Uterus (tissue), 4 donors: ENCODE measurements around the gene VMP1. TPM values are rescaled to one million over a fixed set of nuclear protein-coding genes. Genes with fewer than 3 reads are reported as not detected.
"Not testable (repeated sequence)": the region's sequence is repeated elsewhere in the genome, so short reads cannot be mapped to it uniquely, and the experiment has no call there.

Source experiments
- DNase-seq, 2 donors: peaks; one replicate each; pipeline ENCODE4 v3.0.0-alpha.2; 2019 to 2020
- H3K27ac ChIP-seq, 2 donors: fragments of 200-600 bp; sonication (generic); 1 replicate in 1 of 2; 2 replicates in 1 of 2; pipeline ENCODE4 v1.5.1; 2016 to 2018
- H3K27me3 ChIP-seq, 2 donors: fragments of 200-600 bp; sonication (generic); one replicate each; pipeline ENCODE4 v1.5.1; 2018 to 2019; ENCODE audit warnings: control low read depth in 1 of 2
- H3K36me3 ChIP-seq, 2 donors: fragments of 200-600 bp; sonication (generic); one replicate each; pipeline ENCODE4 v1.5.1; 2019; ENCODE audit warnings: control low read depth in 1 of 2
- H3K4me1 ChIP-seq, 2 donors: fragments of 200-600 bp; sonication (generic); one replicate each; pipeline ENCODE4 v1.5.1; 2018 to 2019; ENCODE audit warnings: control low read depth in 1 of 2
- H3K4me3 ChIP-seq, 2 donors: fragments of 200-600 bp; sonication (generic); 1 replicate in 1 of 2; 2 replicates in 1 of 2; pipeline ENCODE4 v1.5.1; 2018 to 2019; ENCODE audit warnings: mild to moderate bottlenecking in 1 of 2
- H3K9me3 ChIP-seq, 2 donors: fragments of 200-600 bp; sonication (generic); one replicate each; pipeline ENCODE4 v1.5.1; 2019; ENCODE audit warnings: control low read depth in 1 of 2
- POLR2A ChIP-seq, 2 donors: fragments of 450-650 bp; IDR thresholded peaks; one replicate each; pipeline ENCODE4 v1.6.1; 2016; ENCODE audit warnings: antibody characterized with exemption in 2 of 2, mild to moderate bottlenecking in 1 of 2, moderate library complexity in 1 of 2
- intact Hi-C: fragments of 100-400 bp; cut with DNase I; formaldehyde crosslinking; loops from one replicate; pipeline ENCODE4 v1.15.1; 2023; ENCODE audit warnings: low total_unique reads
- total RNA-seq, 4 donors: library from RNA; depleted of rRNA in 3 of 4; stranded (reverse); fragments of >200 nt in 3 of 4; gene quantifications; one replicate each; pipeline versions ENCODE4 v1.1.0 to v1.2.4, GENCODE V29; 2014 to 2023
- TF ChIP-seq, protein P1 (sequence below), 4 experiments: fragments of 200-600 bp in 2 of 4; fragments of 450-650 bp in 2 of 4; sonication (generic) in 2 of 4; IDR thresholded peaks; one replicate each; pipeline ENCODE4 v1.5.1; 2016 to 2019; ENCODE audit warnings: antibody characterized with exemption in 4 of 4, mild to moderate bottlenecking in 2 of 4, moderate library complexity in 1 of 4
- donor health status: DM: yes; HTN: yes; CAD: no.

VMP1 gene
- total RNA-seq, 4 donors from 2014 or later, result 92.7 to 251 (median 150) TPM

DNA sequence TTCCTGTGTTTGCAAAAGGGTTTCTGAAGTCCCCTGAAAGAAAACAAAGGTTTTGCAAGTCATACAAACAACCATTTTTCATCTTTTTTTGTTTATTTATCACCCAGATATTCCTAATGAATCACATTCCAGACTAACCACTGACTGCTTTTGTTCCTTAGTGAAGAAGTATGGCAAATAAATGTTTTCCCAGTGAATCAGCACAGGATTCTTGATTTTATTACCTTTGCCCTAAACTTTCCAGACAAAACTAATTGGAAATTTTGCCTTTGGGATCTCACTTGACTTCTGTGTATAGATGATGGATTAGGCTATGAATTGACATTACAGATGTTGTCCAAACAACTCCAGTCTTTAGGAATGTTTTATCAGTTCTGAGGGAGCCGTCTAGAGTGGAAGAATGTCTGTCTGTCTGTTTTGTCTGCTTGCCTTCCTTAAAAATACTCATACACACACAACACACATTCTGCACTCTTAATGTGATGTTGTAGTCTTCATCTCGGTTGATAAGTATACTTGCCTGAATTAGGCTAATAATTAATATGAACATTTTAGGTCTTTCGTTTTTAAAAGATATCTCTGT is 48.9 kb downstream of the VMP1 start:
- H3K4me1 ChIP-seq, result no peaks in the 10 kb centered on the region
- intact Hi-C loops, result loop anchor here (10.0 kb wide), 1 partner anchor 78 kb away; no protein-coding TSS in a partner anchor
- H3K27ac ChIP-seq, result peak overlapping the region; percentile 61 to 77
- no peak overlapping the region for H3K4me3 ChIP-seq
- no peaks in the 10 kb centered on the region for H3K9me3 ChIP-seq
- no peak for TF ChIP-seq POLR2A (IDR thresholded peaks at IDR 0.05)
- no peak for DNase-seq
- H3K36me3 ChIP-seq, result no peaks in the 10 kb centered on the region
- H3K27me3 ChIP-seq, result no peaks in the 10 kb centered on the region

DNA sequence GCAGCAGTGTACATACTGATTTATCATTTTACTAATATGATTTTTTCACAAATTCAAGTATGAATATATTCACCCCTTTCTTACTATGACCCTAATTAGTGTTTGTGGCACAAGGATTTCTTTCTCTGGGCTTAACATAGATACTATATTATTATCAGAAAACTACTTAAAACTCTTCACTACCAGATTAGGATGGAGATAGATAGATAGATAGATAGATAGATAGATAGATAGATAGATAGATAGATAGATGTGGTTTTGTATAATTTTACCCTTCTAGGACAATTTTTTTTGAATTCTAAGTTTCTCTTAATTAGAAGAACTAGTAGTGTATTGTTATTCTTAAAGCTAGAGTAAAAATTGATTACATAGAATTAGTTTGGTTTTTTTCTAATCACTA is 49.6 kb downstream of the VMP1 start:
- H3K4me3 ChIP-seq, result no peak overlapping the region
- TF ChIP-seq, protein P1, sequence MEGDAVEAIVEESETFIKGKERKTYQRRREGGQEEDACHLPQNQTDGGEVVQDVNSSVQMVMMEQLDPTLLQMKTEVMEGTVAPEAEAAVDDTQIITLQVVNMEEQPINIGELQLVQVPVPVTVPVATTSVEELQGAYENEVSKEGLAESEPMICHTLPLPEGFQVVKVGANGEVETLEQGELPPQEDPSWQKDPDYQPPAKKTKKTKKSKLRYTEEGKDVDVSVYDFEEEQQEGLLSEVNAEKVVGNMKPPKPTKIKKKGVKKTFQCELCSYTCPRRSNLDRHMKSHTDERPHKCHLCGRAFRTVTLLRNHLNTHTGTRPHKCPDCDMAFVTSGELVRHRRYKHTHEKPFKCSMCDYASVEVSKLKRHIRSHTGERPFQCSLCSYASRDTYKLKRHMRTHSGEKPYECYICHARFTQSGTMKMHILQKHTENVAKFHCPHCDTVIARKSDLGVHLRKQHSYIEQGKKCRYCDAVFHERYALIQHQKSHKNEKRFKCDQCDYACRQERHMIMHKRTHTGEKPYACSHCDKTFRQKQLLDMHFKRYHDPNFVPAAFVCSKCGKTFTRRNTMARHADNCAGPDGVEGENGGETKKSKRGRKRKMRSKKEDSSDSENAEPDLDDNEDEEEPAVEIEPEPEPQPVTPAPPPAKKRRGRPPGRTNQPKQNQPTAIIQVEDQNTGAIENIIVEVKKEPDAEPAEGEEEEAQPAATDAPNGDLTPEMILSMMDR (IDR thresholded peaks at IDR 0.05), result no peak
- no peak for TF ChIP-seq POLR2A (IDR thresholded peaks at IDR 0.05)
- intact Hi-C loops, result loop anchor here (10.0 kb wide), 1 partner anchor 78 kb away; no protein-coding TSS in a partner anchor
- no peak for DNase-seq
- H3K27ac ChIP-seq, result peak overlapping the region; percentile 61 to 77
- H3K9me3 ChIP-seq, result no peaks in the 10 kb centered on the region
- no peaks in the 10 kb centered on the region for H3K27me3 ChIP-seq
- H3K4me1 ChIP-seq, result no peaks in the 10 kb centered on the region
- H3K36me3 ChIP-seq, result no peaks in the 10 kb centered on the region

DNA sequence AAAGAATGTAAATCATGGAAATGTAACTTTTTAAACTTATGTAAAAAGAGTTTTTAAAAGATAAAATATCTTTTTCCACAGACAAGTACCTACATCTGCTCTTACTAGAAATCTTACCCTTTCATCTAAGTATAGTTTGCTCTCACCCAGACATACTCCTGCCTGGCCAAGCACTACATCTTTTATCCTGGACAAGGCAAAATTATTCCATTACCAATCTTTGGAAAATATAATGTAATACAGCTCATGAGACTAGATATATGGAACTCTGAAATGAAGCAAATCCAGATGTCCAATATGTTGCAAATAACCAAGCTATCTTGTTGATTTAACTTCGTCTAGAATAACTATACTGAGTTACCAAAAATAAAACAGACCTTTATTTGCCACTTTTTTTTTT is 50.0 kb downstream of the VMP1 start:
- intact Hi-C loops, result loop anchor here (10.0 kb wide), 1 partner anchor 77 kb away; no protein-coding TSS in a partner anchor
- peak overlapping the region in 1 of 2 donors; percentile 77 for H3K27ac ChIP-seq
- H3K4me3 ChIP-seq, result no peak overlapping the region

DNA sequence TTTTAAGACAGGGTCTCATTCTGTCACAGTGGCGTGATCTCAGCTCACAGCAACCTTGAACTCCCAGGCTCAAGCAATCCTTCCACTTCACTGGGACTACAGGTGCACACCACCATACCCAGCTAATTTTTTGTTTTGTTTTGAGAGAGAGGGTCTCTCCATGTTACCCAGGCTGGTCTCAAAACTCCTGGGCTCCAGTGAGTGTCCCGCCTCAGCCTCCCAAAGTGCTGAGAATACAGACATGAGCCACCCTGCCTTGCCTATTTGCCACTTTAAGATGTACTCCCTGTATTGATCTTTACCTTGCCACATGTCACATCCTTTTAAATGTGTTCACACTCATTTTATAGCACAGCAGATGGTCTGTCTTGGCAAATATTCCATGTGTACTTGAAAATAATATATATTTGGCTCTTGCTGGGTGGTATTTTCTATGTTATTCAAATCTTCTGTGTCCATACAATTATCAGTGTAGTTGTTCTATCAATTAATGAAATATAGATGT is 50.5 kb downstream of the VMP1 start:
- Histone ChIP-seq H3K36me3 (no peaks in the 10 kb centered on the region), H3K27me3 (no peaks in the 10 kb centered on the region), H3K4me3 (no peak overlapping the region), H3K27ac (no peak overlapping the region), H3K9me3 (no peaks in the 10 kb centered on the region), H3K4me1 (no peaks in the 10 kb centered on the region)
- TF ChIP-seq POLR2A (IDR thresholded peaks at IDR 0.05), result no peak
- TF ChIP-seq, protein P1 (IDR thresholded peaks at IDR 0.05), result no peak
- intact Hi-C loops, result loop anchor here (10.0 kb wide), 1 partner anchor 77 kb away; no protein-coding TSS in a partner anchor
- no peak for DNase-seq

More for the DNA sequence above, 50.0 kb downstream of the VMP1 start:
- TF ChIP-seq POLR2A (IDR thresholded peaks at IDR 0.05), result no peak
- TF ChIP-seq, protein P1 (IDR thresholded peaks at IDR 0.05), result no peak
- DNase-seq, result no peak
- no peaks in the 10 kb centered on the region for H3K36me3 ChIP-seq
- H3K27me3 ChIP-seq, result no peaks in the 10 kb centered on the region
- no peaks in the 10 kb centered on the region for H3K4me1 ChIP-seq
- no peaks in the 10 kb centered on the region for H3K9me3 ChIP-seq

DNA sequence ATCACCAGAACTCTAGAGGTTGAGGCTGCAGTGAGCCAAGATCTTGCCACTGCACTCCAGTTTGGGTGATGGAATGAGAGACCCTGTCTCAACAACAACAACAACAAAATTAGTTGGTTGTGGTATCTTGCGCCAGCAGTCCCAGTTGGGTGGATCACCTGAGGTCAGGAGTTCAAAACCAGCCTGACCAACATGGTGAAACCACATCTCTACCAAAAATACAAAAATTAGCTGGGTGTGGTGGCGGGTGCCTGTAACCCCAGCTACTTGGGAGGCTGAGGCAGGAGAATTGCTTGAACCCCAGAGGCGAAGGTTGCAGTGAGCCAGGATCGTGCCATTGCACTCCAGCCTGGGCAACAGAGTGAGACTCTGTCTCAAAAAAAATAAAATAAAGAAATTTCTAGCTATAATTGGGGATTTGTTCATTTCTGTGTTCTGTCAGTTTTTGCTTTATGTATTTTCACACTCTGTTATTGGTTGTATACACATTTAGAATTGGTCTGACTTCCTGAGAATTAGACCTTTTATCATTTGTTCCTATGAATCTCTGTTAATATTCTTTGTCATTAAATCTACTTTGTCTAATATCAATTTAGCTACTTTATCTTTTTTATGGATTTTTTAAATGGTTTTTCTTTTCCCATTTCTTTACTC is 51.7 kb downstream of the VMP1 start:
- H3K4me3 ChIP-seq, DNase-seq, H3K27ac ChIP-seq, H3K9me3 ChIP-seq, H3K27me3 ChIP-seq, H3K4me1 ChIP-seq, H3K36me3 ChIP-seq: not testable (repeated sequence)
- intact Hi-C loops, result loop anchor here (10.0 kb wide), 1 partner anchor 76 kb away; no protein-coding TSS in a partner anchor

DNA sequence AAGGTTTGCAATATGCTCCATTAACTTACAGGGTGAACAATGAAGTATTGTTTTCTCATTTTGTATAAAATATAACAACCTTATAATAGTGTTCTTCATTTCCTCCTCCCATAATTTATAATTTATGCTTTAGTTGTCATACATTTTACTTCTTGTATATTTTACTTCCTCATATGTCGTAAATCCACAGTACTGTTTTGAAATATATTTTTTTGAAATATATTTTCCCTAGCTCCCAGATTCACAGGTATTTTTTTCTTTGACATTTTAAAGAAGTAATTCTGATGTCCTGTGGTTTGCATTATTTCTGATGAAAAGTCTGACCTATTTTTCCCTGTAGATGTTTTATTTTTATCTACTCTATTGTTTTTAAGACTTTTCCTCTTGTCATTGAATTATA is 52.7 kb downstream of the VMP1 start:
- no peak overlapping the region for H3K27ac ChIP-seq

More for the DNA sequence above, 52.7 kb downstream of the VMP1 start:
- intact Hi-C loops, result no loop called here
- Histone ChIP-seq H3K4me1 (no peaks in the 10 kb centered on the region), H3K4me3 (no peak overlapping the region), H3K27me3 (no peaks in the 10 kb centered on the region), H3K9me3 (no peaks in the 10 kb centered on the region), H3K36me3 (no peaks in the 10 kb centered on the region)
- no peak for DNase-seq
- TF ChIP-seq, protein P1 (IDR thresholded peaks at IDR 0.05), result no peak
- no peak for TF ChIP-seq POLR2A (IDR thresholded peaks at IDR 0.05)
